Transverse colon (tissue), 4 donors: ENCODE results near the gene LRRC42. TPM values are rescaled to one million over a fixed set of nuclear protein-coding genes. Genes with fewer than 3 reads are reported as not detected.

Source experiments
- DNase-seq: peaks from one replicate; pipeline ENCODE4 v3.0.0-alpha.2; 2019
- H3K27ac ChIP-seq, 4 donors: fragments of 200-600 bp; sonication (generic); 2 replicates each; pipeline ENCODE4 v1.5.1; 2016 to 2018; ENCODE audit warnings: inconsistent platforms in 4 of 4
- H3K27me3 ChIP-seq: fragments of 200-600 bp; sonication (generic); 2 replicates; pipeline ENCODE4 v1.5.1; 2017; ENCODE audit warnings: inconsistent platforms
- H3K36me3 ChIP-seq, 4 donors: fragments of 200-600 bp; sonication (generic); 2 replicates each; pipeline ENCODE4 v1.5.1; 2017 to 2019; ENCODE audit warnings: inconsistent platforms in 4 of 4
- H3K4me1 ChIP-seq, 4 donors: fragments of 200-600 bp; sonication (generic); 2 replicates each; pipeline ENCODE4 v1.5.1; 2017 to 2020; ENCODE audit warnings: inconsistent platforms in 4 of 4
- H3K4me3 ChIP-seq, 4 donors: fragments of 200-600 bp; sonication (generic); 1 replicate in 1 of 4; 2 replicates in 3 of 4; pipeline versions ENCODE4 v1.5.1 to v1.6.1; 2017 to 2019; ENCODE audit warnings: inconsistent platforms in 4 of 4
- H3K9me3 ChIP-seq, 2 donors: fragments of 200-600 bp; sonication (generic); 2 replicates each; pipeline ENCODE4 v1.5.1; 2017 to 2019; ENCODE audit warnings: inconsistent platforms in 2 of 2
- EP300 ChIP-seq: sonication (generic); formaldehyde crosslinking; IDR thresholded peaks from one replicate; pipeline ENCODE4 v1.6.1; 2017; ENCODE audit warnings: antibody characterized with exemption, low read depth
- POLR2A ChIP-seq: fragments of 450-650 bp; IDR thresholded peaks from one replicate; pipeline ENCODE4 v1.6.1; 2016; ENCODE audit warnings: antibody characterized with exemption, mild to moderate bottlenecking, moderate library complexity
- POLR2AphosphoS5 ChIP-seq, 3 donors: sonication (generic); formaldehyde crosslinking; IDR thresholded peaks; one replicate each; pipeline ENCODE4 v1.6.1; 2016; ENCODE audit warnings: antibody characterized with exemption in 3 of 3
- WGBS, 2 donors: methylation state at CpG; one replicate each; pipeline ENCODE4 v1.1.5; 2018; ENCODE audit warnings: low coverage in 1 of 2; 5-methylcytosine and 5-hydroxymethylcytosine counted together
- in situ Hi-C, 4 donors: fragments of 200-750 bp; cut with MboI; loops; one replicate each; pipeline versions ENCODE4 v1.15.0 to v1.15.1; 2017; ENCODE audit warnings: low sequenced_read_pairs in 3 of 4, low pct_ligation_motif_present in 1 of 4, low pct_unique_long_range_greater_than_20kb in 1 of 4
- intact Hi-C: fragments of 100-400 bp; cut with DNase I; formaldehyde crosslinking; loops from one replicate; pipeline ENCODE4 v1.15.1; 2023; ENCODE audit warnings: low total_unique reads
- total RNA-seq, 4 donors: library from RNA; depleted of rRNA; stranded (reverse); fragments of >200 nt; gene quantifications; one replicate each; pipeline ENCODE4 v1.1.0, GENCODE V29; 2016
- TF ChIP-seq, protein P1 (sequence below), 5 experiments: fragments of 200-600 bp in 3 of 5; fragments of 450-650 bp in 2 of 5; sonication (generic) in 3 of 5; IDR thresholded peaks; 1 replicate in 2 of 5; 2 replicates in 3 of 5; pipeline ENCODE4 v1.5.1; 2016 to 2017; ENCODE audit warnings: antibody characterized with exemption in 5 of 5, inconsistent platforms in 3 of 5, mild to moderate bottlenecking in 2 of 5, moderate library complexity in 1 of 5

LRRC42 gene
- total RNA-seq, 4 donors from 2014 or later = 4.4 to 24.7 (median 17.5) TPM

- intact Hi-C loops = no loop called here
- TF ChIP-seq, protein P1, sequence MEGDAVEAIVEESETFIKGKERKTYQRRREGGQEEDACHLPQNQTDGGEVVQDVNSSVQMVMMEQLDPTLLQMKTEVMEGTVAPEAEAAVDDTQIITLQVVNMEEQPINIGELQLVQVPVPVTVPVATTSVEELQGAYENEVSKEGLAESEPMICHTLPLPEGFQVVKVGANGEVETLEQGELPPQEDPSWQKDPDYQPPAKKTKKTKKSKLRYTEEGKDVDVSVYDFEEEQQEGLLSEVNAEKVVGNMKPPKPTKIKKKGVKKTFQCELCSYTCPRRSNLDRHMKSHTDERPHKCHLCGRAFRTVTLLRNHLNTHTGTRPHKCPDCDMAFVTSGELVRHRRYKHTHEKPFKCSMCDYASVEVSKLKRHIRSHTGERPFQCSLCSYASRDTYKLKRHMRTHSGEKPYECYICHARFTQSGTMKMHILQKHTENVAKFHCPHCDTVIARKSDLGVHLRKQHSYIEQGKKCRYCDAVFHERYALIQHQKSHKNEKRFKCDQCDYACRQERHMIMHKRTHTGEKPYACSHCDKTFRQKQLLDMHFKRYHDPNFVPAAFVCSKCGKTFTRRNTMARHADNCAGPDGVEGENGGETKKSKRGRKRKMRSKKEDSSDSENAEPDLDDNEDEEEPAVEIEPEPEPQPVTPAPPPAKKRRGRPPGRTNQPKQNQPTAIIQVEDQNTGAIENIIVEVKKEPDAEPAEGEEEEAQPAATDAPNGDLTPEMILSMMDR (IDR thresholded peaks at IDR 0.05) = no peak
- no peak for TF ChIP-seq POLR2A
- no peak for TF ChIP-seq EP300
- no peak for TF ChIP-seq POLR2AphosphoS5 (IDR thresholded peaks at IDR 0.05)
- H3K4me3 ChIP-seq = no peak overlapping the region
- H3K27me3 ChIP-seq = no peaks in the 10 kb centered on the region
- no peaks in the 10 kb centered on the region for H3K36me3 ChIP-seq
- H3K4me1 ChIP-seq = no peaks in the 10 kb centered on the region
- no peak overlapping the region for H3K27ac ChIP-seq
- in situ Hi-C loops = no loop called here
- H3K9me3 ChIP-seq = no peaks in the 10 kb centered on the region
- no peak for DNase-seq
- WGBS, 2 donors = 96 to 100% methylated on average over 4 of the region's 4 CpGs
Measured at GRCh38 chr1:53911442-53911841, 34.7 kb upstream of the LRRC42 start.

DNA sequence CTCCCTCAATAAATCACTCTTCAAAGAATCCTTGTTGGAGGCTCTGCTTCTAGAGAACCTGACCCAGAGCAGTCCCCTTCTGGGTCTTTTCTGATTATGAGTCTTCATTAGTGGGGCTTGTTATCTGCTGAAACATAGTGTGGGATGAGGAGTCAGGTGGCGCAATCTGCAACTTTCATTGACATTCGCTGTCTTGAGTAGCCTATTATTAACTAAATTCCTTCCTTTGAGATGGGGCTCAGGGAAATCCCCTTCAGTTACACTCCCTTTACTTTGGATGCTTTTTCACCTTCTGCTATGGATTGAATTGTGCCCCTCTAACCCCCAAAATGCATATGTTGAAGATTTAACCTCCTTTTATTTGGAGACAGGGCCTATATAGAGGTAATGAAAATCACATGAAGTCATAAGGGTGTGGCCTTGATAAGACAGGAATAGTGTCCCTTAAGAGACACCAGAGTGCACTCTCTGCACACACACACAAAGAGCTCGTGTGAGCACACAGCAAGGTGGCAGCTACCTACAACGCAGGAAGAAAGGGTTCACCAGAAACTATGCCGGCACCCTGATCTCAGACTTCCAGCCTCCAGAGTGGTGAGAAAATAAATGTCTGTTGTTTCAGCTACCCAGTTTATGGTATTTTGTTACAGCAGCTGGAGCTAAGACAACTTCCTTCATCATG is 32.7 kb upstream of the LRRC42 start:
- Histone ChIP-seq H3K27ac (no peak overlapping the region), H3K27me3 (no peaks in the 10 kb centered on the region), H3K9me3 (no peaks in the 10 kb centered on the region), H3K4me1 (no peaks in the 10 kb centered on the region), H3K4me3 (no peak overlapping the region), H3K36me3 (no peaks in the 10 kb centered on the region)
- no peak for DNase-seq
- intact Hi-C loops (no loop called here), in situ Hi-C loops (no loop called here)
- WGBS, 2 donors = 71 to 85% methylated on average over 3 to 5 of the region's 5 CpGs
- TF ChIP-seq POLR2A = no peak
- no peak for TF ChIP-seq POLR2AphosphoS5 (IDR thresholded peaks at IDR 0.05)
- TF ChIP-seq, protein P1 (IDR thresholded peaks at IDR 0.05) = peak in 1 of 5 experiments; percentile 15
- no peak for TF ChIP-seq EP300

DNA sequence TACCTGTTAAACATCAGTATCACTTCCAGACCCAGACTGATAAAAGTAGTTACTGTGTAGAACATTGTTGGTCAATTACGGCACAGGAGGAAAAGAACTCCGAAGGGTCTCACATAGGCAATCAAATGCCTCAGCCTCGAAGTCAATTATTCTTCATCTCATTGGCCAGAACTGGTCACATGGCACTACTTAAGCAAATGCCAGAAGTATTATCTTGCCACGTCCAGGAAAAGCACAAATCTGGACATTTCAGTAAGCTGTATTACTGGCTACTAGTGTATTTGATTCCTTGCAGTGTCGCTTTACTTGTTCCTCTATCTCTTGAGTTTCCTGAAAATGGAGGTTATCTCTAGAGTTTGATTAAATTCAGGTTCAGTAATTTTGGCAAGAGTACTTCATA is 27.8 kb upstream of the LRRC42 start:
- no peak overlapping the region for H3K27ac ChIP-seq
- H3K27me3 ChIP-seq = no peaks in the 10 kb centered on the region
- H3K36me3 ChIP-seq = peaks cover 0 to 6% (median 3%) of the 10 kb centered on the region in 4 donors
- H3K9me3 ChIP-seq = no peaks in the 10 kb centered on the region
- intact Hi-C loops = no loop called here
- 90 to 92% methylated on average over 2 to 5 of the region's 5 CpGs for WGBS, 2 donors
- DNase-seq = no peak
- TF ChIP-seq POLR2AphosphoS5 (IDR thresholded peaks at IDR 0.05) (no peak), POLR2A (no peak), EP300 (no peak)
- no peak overlapping the region for H3K4me3 ChIP-seq
- peaks cover 0 to 4% (median 0%) of the 10 kb centered on the region in 4 donors for H3K4me1 ChIP-seq
- in situ Hi-C loops = no loop called here

DNA sequence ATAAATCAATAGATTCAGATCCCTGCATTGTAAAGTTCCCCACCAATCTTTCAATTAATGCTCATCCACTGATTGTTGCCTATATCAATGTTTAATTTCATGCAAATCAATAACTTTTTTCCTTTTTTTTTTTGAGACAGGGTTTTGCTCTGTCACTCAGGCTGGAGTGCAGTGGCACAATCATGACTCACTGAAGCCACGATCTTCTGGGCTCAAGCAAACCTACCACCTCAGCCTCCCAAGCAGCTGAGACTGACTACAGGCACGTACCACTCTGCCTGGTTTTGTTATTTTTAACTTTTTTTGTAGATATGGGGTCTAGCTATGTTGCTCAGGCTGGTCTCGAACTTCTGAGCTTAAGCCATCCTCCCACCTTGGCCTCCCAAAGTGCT is 26.5 kb upstream of the LRRC42 start:
- peaks cover 0 to 4% (median 0%) of the 10 kb centered on the region in 4 donors for H3K4me1 ChIP-seq
- no peak overlapping the region for H3K27ac ChIP-seq
- in situ Hi-C loops = no loop called here
- intact Hi-C loops = no loop called here
- TF ChIP-seq, protein P1 (IDR thresholded peaks at IDR 0.05) = no peak
- TF ChIP-seq POLR2AphosphoS5 (IDR thresholded peaks at IDR 0.05) (no peak), EP300 (no peak), POLR2A (no peak)
- H3K9me3 ChIP-seq = no peaks in the 10 kb centered on the region
- no peak overlapping the region for H3K4me3 ChIP-seq
- no peaks in the 10 kb centered on the region for H3K27me3 ChIP-seq
- WGBS, 2 donors = 93% methylated on average over 3 of the region's 3 CpGs; no CpG with 5 or more reads in 1 of the 2 donors
- no peak for DNase-seq
- H3K36me3 ChIP-seq = peaks cover 0 to 18% (median 4%) of the 10 kb centered on the region in 4 donors
